ENCODE results near the gene SSX2IP. TPM values are rescaled to one million over a fixed set of nuclear protein-coding genes. Genes with fewer than 3 reads are reported as not detected.

Gene SSX2IP
- total RNA-seq, 2 donors from 2014 or later, result 8.5 to 13.8 TPM

DNA sequence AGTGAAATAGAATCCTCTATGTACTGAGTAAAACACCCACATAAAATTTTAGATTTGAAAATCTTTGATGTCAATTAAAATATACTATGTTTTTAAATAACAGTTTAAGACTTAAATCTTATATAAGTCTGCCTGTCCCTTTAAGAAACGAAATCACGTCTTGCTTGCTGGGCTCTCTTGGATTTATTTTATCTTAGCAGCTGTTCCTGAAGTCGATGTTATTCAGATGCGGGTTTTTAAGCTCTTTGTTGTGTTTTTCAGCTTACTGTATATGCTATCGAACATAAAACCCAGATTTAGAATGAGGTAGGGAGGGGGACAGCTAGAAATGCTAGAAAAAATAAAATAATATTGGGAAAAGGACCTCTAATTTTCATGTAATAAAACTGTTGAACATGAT, 11.1 kb upstream of the SSX2IP start:
- Mint-ChIP-seq H3K36me3 (ENCODE audit: insufficient read depth in 2 of 2) (no peaks in the 10 kb centered on the region), H3K4me3 (no peak overlapping the region), H3K9me3 (no peaks in the 10 kb centered on the region), H3K27me3 (ENCODE audit: low read depth) (peaks cover 12% of the 10 kb centered on the region), H3K4me1 (ENCODE audit: low read depth) (peaks cover 29% of the 10 kb centered on the region), H3K27ac (no peak overlapping the region)
- DNase-seq (no peak), ATAC-seq (replicated peaks in 1 of 2) (no peak)

DNA sequence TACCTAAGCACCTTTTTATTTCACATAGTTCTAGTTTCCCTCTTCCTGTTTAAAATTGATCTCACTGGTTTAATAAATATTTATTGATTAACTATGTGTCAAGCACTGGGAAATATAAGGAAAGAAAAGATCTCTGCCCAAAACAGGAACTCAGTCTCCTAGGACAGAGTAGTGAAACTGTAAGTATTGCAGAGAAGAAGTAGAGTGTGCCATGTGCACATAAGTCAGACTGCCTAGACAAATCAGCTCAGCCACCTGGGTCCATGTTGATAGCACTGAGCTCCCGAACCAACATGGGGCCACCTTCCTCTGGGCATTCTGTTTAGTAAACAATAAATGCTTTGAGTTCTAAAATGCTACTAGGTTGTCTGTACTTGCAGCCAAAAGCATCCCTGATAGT, 9.8 kb upstream of the SSX2IP start:
- ATAC-seq (replicated peaks in 1 of 2), result no peak
- peaks cover 29% of the 10 kb centered on the region for H3K4me1 Mint-ChIP-seq (ENCODE audit: low read depth)
- DNase-seq, result no peak
- no peaks in the 10 kb centered on the region for H3K9me3 Mint-ChIP-seq
- H3K4me3 Mint-ChIP-seq, result peak overlapping the region in 1 of 2 donors; percentile 21
- peaks cover 12% of the 10 kb centered on the region for H3K27me3 Mint-ChIP-seq (ENCODE audit: low read depth)
- H3K36me3 Mint-ChIP-seq (ENCODE audit: insufficient read depth in 2 of 2), result no peaks in the 10 kb centered on the region
- peak overlapping the region; percentile 3 for H3K27ac Mint-ChIP-seq

DNA sequence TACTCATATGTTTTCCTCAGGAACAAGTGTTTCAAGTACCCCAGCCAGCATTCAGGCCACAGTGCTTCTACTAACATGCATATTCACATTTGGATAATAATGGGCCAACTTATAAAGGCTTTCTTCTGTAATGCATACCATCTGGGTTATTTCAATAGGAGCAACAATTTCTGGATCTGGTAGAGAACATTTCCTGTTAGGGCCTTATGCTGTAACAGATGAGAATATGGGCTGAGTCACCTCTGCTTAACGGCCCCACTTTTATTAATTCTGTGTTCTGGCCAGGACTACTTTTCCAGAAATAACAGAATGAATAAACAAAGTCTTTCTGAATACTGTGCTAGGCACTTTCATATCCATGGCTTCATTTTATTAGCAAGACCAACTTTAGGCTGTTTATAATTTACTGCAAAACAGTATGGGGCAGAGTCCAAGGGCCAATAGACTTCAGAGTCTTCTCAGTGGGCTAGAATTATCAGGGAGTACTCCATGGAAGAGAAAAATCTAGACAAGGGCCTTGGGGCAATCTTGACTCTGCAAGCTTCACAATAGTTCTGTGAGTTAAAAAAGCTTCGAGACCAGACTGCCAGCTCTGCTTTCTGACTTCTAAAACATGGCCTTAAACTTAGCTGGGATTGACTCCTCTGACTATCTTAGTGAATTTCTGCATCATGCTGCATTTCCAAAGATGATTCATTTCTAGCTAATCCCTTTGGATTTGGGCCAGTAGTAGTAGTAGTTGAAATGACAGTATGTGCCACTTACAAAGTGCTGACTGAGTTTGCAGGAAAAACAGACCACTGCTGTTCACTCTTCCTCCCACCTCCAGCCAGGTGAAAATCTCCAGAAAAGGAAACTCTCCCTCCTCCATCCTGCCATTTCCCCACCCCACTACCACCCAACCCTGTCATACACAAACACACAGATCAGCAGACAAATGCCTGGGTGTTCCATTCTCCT, 8.2 kb upstream of the SSX2IP start:
- Mint-ChIP-seq H3K4me1 (ENCODE audit: low read depth) (peaks cover 39% of the 10 kb centered on the region), H3K4me3 (no peak overlapping the region), H3K27ac (no peak overlapping the region), H3K9me3 (no peaks in the 10 kb centered on the region), H3K36me3 (ENCODE audit: insufficient read depth in 2 of 2) (no peaks in the 10 kb centered on the region), H3K27me3 (ENCODE audit: low read depth) (peaks cover 12% of the 10 kb centered on the region)
- no peak for DNase-seq
- ATAC-seq (replicated peaks in 1 of 2), result no peak

DNA sequence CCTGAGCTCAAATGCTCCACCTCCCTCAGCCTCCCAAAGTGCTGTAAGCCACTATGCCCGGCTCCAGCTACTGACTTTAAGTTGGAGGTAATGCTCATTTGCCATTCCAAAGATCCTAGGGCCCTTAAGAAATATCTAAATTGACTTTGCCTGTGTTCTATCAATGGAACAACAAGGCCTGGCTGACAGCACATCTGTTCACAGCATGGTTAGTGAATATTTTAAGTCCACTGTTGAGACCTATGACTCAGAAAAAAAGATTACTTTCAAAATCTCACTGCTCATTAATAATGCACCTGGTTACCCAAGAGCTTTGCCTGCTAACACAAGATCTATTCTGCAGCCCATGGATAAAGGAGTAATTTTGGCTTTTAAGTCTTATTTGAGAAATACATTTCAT, 3.5 kb upstream of the SSX2IP start:
- H3K4me3 Mint-ChIP-seq, result peak overlapping the region; percentile 9 to 39

DNA sequence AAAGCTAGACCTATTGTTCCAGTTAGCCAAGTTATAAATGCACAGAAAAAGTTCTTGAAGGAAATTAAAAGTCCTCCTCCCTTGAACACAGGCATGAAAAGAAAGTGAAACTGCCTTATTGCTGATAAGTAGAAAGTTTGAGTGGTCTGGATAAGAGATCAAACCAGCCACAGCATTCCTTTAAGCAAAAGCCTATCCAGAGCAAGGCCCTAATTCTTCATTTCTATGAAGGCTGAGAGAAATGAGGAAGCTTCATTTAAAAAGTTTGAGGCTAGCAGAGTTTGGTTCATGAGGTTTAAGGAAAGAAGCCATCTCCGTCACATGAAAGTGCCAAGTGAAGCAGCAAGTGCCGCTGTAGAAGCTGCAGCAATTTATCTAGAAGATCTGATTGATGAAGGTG, 2.7 kb upstream of the SSX2IP start:
- peak overlapping the region; percentile 79 to 86 for H3K4me3 Mint-ChIP-seq
- H3K36me3 Mint-ChIP-seq (ENCODE audit: insufficient read depth in 2 of 2), result peaks cover 0 to 3% of the 10 kb centered on the region in 2 donors
- DNase-seq, result no peak
- peak overlapping the region; percentile 53 for H3K27ac Mint-ChIP-seq
- peaks cover 62% of the 10 kb centered on the region for H3K4me1 Mint-ChIP-seq (ENCODE audit: low read depth)
- ATAC-seq (replicated peaks in 1 of 2), result no peak
- H3K27me3 Mint-ChIP-seq (ENCODE audit: low read depth), result no peaks in the 10 kb centered on the region
- H3K9me3 Mint-ChIP-seq, result no peaks in the 10 kb centered on the region

More for the DNA sequence above, 3.5 kb upstream of the SSX2IP start:
- Mint-ChIP-seq H3K9me3 (no peaks in the 10 kb centered on the region), H3K27me3 (ENCODE audit: low read depth) (no peaks in the 10 kb centered on the region), H3K4me1 (ENCODE audit: low read depth) (peaks cover 54% of the 10 kb centered on the region), H3K27ac (no peak overlapping the region), H3K36me3 (ENCODE audit: insufficient read depth in 2 of 2) (peaks cover 0 to 3% of the 10 kb centered on the region in 2 donors)
- no peak for ATAC-seq (replicated peaks in 1 of 2)
- no peak for DNase-seq

DNA sequence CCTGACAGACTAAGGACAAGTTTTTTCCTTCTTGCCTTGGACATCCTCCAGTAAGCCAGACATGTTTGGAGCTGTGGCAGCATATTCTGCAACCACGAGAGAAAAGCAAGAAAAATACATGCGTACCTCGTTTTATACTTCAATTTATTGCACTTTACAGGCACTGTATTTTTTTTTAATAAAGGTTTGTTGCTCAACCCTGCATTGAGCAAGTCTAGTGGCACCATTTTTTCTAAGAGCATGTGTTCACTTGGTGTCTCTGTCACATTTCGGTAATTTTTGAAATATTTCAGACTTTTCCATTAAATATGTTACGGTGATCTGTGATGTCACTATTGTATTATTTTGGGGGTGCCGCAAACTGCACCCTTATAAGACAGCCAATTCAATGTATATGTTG, 2.1 kb upstream of the SSX2IP start:
- Mint-ChIP-seq H3K4me3 (peak overlapping the region; percentile 79 to 86), H3K27ac (no peak overlapping the region), H3K36me3 (ENCODE audit: insufficient read depth in 2 of 2) (peaks cover 0 to 4% of the 10 kb centered on the region in 2 donors), H3K4me1 (ENCODE audit: low read depth) (peaks cover 67% of the 10 kb centered on the region), H3K9me3 (no peaks in the 10 kb centered on the region), H3K27me3 (ENCODE audit: low read depth) (no peaks in the 10 kb centered on the region)
- DNase-seq (no peak), ATAC-seq (replicated peaks in 1 of 2) (no peak)

DNA sequence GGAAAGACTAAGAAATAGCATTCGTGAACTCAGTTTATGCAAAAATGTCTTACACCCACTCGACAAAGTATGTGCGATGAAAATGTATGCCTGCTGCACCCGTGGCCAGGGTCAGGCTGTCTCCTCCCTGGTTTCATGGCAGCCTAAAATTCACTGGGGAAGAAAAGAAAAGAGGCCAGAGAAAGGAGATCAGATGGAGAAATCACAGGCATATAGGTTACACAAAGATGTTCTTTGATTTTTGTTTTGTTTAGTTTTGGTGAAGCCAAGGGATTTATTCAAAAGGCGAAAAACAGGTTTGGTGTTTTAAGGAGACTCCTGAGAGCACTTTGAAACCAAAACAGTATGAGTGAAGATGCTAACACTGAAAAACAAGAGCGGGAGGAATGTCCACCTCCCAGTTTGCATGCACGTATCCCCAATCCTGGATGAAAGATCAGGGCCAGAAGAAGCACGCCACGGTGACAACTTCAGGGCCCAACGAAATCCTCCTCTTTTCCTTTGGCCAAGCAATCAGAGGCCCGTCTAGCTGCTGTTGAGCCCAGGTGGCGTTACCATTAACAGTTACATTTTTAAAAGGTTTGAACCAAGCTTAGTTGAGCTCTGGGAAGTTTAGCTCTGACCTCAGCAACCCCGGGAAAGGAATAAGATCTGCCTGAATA, 992 bp upstream of the SSX2IP start:
- peak overlapping the region; percentile 99 to 100 for H3K4me3 Mint-ChIP-seq
- H3K9me3 Mint-ChIP-seq, result no peaks in the 10 kb centered on the region
- no peak for ATAC-seq (replicated peaks in 1 of 2)
- H3K27ac Mint-ChIP-seq, result peak overlapping the region; percentile 92
- no peaks in the 10 kb centered on the region for H3K27me3 Mint-ChIP-seq (ENCODE audit: low read depth)
- peaks cover 72% of the 10 kb centered on the region for H3K4me1 Mint-ChIP-seq (ENCODE audit: low read depth)
- peaks cover 0 to 4% of the 10 kb centered on the region in 2 donors for H3K36me3 Mint-ChIP-seq (ENCODE audit: insufficient read depth in 2 of 2)
- DNase-seq, result peak in 1 of 2 donors; percentile 7

DNA sequence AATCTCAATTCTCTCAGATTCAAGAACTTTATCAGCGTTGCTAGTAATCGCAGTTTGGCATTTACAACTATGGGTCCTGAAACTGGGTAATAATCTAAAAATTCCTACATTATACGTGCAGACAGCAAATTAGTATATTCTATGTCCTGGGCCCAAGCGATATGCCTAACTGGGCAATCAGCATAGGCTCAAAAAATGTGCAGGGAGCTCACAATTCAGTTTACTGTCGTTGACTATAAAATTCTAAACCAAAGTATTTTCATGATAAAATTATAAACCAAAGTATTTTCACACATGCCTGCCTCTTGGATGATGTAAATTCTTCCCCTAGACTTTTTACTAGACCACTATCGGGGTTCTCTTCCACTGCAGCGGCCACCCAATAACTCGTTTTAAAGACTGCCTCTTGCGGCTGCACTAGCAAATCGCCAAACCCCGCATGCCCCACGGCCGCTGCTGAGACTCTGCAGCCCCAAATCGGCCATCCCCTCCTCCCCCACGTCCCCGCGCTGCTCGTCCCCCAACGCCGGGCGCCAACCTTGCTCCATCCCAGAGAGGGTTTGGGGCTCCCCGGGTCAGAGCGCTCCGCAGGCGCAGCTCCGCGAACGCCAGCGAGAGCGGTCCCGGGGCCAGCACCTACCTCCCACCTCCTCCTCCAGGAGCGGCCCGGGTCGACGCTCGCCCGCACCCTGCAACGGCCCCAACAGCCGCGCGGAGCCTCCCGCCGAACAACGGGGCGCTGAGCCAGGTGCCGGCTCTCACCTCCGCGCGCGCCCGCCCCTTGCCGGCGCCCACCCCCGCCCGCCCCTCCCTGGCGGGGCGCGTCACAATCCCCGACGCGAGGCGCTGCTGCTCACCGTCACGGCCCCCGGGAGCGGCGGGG, 506 bp downstream of the SSX2IP start:
- no peaks in the 10 kb centered on the region for H3K9me3 Mint-ChIP-seq
- H3K4me1 Mint-ChIP-seq (ENCODE audit: low read depth), result peaks cover 76% of the 10 kb centered on the region
- no peak overlapping the region for H3K27ac Mint-ChIP-seq
- ATAC-seq (replicated peaks in 1 of 2) (no peak), DNase-seq (no peak)
- peak overlapping the region; percentile 78 to 100 for H3K4me3 Mint-ChIP-seq
- H3K27me3 Mint-ChIP-seq (ENCODE audit: low read depth), result no peaks in the 10 kb centered on the region
- H3K36me3 Mint-ChIP-seq (ENCODE audit: insufficient read depth in 2 of 2), result peaks cover 0 to 4% of the 10 kb centered on the region in 2 donors

DNA sequence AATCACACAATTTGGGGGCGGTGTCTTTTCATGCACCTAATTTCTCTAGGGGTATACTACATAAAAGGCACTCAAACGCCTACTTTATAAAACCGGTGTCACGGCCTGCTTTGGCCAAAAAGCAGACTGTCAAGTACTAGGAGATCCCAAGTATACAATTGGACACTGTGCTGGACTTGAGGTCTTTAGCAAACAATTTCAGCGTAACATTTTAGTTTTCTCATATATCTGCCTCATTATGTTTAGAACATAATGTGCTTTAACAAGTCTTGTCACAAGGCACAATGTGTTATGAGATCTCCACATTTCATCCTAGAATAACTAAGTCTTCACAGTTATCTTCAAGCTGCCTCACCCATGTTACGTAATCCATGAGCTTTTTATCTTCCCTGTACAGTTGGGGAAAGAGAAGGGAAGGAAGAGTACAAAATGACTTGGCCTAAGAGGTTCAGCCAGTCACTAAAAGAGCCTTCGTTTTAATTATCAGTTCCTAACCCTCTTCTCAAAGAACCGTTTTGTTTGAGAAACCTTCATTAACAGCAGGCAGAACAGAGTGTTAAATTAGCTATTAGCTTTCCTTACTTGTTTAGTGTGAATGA, 1.7 kb downstream of the SSX2IP start:
- H3K9me3 Mint-ChIP-seq, result no peaks in the 10 kb centered on the region
- ATAC-seq (replicated peaks in 1 of 2) (no peak), DNase-seq (no peak)
- H3K27me3 Mint-ChIP-seq (ENCODE audit: low read depth), result no peaks in the 10 kb centered on the region
- H3K36me3 Mint-ChIP-seq (ENCODE audit: insufficient read depth in 2 of 2), result peaks cover 0 to 4% of the 10 kb centered on the region in 2 donors
- no peak overlapping the region for H3K27ac Mint-ChIP-seq
- peaks cover 66% of the 10 kb centered on the region for H3K4me1 Mint-ChIP-seq (ENCODE audit: low read depth)
- H3K4me3 Mint-ChIP-seq, result peak overlapping the region; percentile 78 to 100

DNA sequence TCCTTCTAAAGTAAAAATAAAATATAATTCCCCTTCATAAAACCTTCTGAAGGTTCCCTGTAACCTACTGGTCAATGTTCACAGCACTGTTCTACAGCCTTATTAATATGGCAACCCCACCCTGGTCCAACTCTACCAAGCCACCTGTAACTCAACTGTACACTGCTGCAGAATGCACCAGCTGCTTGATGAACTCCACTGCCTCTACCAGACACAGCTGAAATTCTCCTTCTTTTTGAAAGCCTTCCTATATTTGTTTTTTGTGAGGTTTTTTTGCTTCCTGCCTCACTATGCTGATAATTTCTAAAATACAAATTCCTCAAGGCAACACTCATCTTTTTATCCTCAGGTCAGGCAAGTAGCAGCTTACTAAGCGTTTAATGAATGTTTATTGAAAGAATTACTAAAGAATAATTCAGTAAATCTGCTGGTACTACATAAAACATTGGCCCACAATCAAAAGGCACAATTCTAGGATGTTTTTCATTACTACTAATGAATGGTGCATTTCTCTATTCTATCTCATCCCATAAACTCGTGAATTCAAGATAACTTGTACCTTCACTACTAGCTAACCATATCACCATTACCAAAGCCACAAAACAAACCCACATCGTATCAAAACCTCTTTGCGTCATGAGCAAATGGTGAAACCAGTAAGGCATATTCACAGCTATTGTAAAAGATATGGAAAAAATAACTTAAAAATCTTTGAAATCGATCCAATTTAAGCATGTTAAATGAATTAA, 2.4 kb downstream of the SSX2IP start:
- ATAC-seq (replicated peaks in 1 of 2) (no peak), DNase-seq (no peak)
- Mint-ChIP-seq H3K27ac (peak overlapping the region; percentile 9), H3K36me3 (ENCODE audit: insufficient read depth in 2 of 2) (peaks cover 0 to 6% of the 10 kb centered on the region in 2 donors), H3K27me3 (ENCODE audit: low read depth) (no peaks in the 10 kb centered on the region), H3K9me3 (no peaks in the 10 kb centered on the region), H3K4me1 (ENCODE audit: low read depth) (peaks cover 60% of the 10 kb centered on the region), H3K4me3 (peak overlapping the region; percentile 7 to 100)

DNA sequence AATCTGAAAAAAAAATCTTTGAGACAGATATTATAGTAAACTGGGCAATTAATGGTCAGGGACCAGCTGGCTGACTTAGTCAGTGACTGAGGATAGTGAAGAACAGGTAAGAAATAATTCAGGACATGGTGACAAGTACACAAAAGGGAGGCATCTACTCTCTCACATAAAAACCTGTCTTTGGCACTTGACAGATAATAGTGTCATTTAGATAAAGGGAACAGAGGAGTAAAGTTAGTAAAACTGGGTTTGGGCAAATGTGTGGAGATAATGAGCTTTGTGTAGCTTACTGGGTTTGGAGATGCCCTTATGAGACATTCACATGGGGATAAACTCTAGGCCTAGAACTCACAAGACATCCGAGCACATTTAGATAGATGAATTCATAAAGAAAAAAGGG, 4.0 kb downstream of the SSX2IP start:
- H3K4me3 Mint-ChIP-seq, result peak overlapping the region in 1 of 2 donors; percentile 13
- H3K27ac Mint-ChIP-seq, result no peak overlapping the region
- DNase-seq (no peak), ATAC-seq (replicated peaks in 1 of 2) (no peak)
- H3K9me3 Mint-ChIP-seq, result no peaks in the 10 kb centered on the region
- no peaks in the 10 kb centered on the region for H3K27me3 Mint-ChIP-seq (ENCODE audit: low read depth)
- H3K4me1 Mint-ChIP-seq (ENCODE audit: low read depth), result peaks cover 49% of the 10 kb centered on the region
- H3K36me3 Mint-ChIP-seq (ENCODE audit: insufficient read depth in 2 of 2), result peaks cover 0 to 7% of the 10 kb centered on the region in 2 donors

DNA sequence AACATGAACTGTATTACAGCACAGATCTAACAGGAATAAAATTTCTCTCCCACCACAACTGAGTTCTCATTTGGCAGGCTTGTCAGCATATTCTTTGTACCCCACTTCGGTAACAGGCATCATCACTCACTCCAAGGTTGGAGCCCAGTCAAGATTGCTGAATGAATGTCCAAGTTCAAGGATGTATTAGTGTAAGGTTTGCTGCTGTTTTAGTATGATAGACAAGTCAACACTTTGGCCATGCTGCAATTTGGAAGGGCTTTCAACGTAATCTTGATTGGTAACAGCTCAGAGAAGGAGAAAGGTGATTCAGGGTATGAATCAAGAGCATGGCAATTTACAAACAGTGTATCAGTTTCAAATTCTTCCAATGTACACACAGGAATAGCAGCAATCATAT, 6.8 kb downstream of the SSX2IP start:
- no peak for DNase-seq
- Mint-ChIP-seq H3K9me3 (no peaks in the 10 kb centered on the region), H3K4me1 (ENCODE audit: low read depth) (peaks cover 36% of the 10 kb centered on the region), H3K36me3 (ENCODE audit: insufficient read depth in 2 of 2) (peaks cover 1 to 5% of the 10 kb centered on the region in 2 donors), H3K27ac (no peak overlapping the region), H3K27me3 (ENCODE audit: low read depth) (no peaks in the 10 kb centered on the region), H3K4me3 (no peak overlapping the region)
- no peak for ATAC-seq (replicated peaks in 1 of 2)
